OCI-LY7 (cell line): ENCODE data around the gene C20orf202.

Source experiments
- EZH2phosphoT487 ChIP-seq: fragments of 200-600 bp; sonication (generic); IDR thresholded peaks from 2 replicates; pipeline ENCODE4 v1.6.1; 2018; ENCODE audit warnings: low read depth, borderline replicate concordance, mild to moderate bottlenecking, mixed run types, antibody characterized with exemption, low read length, moderate library complexity, mixed read lengths
- TF ChIP-seq, protein P1 (sequence below): fragments of 200-600 bp; sonication (generic); conservative IDR thresholded peaks from 2 replicates; pipeline ENCODE4 v1.5.1; 2014; ENCODE audit warnings: mild to moderate bottlenecking, antibody characterized with exemption, low read length, moderate library complexity, mixed read lengths

DNA sequence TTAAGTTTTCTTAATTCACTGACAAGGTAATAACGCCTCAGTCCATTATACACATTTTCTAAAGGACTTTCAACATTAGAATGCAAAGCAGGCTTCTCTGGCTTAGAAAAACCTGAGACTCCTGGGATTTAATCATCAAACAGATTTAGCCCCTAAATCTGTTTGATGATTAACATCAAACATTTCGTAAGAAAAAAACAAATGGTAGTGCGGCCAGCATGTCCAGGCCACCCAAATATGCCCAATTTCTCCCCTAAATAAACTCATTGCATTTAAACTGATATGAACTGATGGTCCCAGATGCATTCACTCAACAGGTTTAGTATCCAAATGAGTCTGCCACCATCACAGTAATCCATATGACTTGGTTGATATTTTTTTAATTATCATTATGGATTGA is 24.6 kb upstream of the C20orf202 start:
- TF ChIP-seq, protein P1, sequence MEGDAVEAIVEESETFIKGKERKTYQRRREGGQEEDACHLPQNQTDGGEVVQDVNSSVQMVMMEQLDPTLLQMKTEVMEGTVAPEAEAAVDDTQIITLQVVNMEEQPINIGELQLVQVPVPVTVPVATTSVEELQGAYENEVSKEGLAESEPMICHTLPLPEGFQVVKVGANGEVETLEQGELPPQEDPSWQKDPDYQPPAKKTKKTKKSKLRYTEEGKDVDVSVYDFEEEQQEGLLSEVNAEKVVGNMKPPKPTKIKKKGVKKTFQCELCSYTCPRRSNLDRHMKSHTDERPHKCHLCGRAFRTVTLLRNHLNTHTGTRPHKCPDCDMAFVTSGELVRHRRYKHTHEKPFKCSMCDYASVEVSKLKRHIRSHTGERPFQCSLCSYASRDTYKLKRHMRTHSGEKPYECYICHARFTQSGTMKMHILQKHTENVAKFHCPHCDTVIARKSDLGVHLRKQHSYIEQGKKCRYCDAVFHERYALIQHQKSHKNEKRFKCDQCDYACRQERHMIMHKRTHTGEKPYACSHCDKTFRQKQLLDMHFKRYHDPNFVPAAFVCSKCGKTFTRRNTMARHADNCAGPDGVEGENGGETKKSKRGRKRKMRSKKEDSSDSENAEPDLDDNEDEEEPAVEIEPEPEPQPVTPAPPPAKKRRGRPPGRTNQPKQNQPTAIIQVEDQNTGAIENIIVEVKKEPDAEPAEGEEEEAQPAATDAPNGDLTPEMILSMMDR = no peak
- TF ChIP-seq EZH2phosphoT487 = no peak
